SH-SY5Y (cell line): ENCODE measurements around the gene NFILZ.

ENCODE experiments used
- GATA2 ChIP-seq: IDR thresholded peaks from 2 replicates; pipeline ENCODE4 v1.6.1; 2011; ENCODE audit warnings: mild to moderate bottlenecking, low read depth, low read length
- GATA3 ChIP-seq: IDR thresholded peaks from 2 replicates; pipeline ENCODE4 v1.6.1; 2011; ENCODE audit warnings: low read depth, mild to moderate bottlenecking, low read length, moderate library complexity

Gene NFILZ

DNA sequence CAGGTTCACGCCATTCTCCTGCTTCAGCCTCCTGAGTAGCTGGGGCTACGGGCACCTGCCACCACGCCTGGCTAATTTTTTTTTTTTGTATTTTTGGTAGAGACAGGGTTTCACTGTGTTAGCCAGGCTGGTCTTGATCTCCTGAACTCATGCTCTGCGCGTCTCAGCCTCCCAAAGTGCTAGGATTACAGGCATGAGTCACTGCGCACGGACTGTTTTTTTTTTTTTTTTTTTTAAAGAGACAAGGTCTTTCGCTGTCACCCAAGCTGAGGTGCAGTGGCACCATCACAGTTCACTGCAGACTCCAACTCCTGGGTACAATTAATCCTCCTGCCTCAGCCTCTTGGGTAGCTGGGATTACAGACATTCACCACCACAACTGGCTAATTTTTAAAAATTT, 11.7 kb upstream of the NFILZ start:
- TF ChIP-seq GATA2 (no peak), GATA3 (no peak)

GRCh38 chr19:8626842-8627241, 3.6 kb upstream of the NFILZ start:
- TF ChIP-seq GATA3 (no peak), GATA2 (no peak)

DNA sequence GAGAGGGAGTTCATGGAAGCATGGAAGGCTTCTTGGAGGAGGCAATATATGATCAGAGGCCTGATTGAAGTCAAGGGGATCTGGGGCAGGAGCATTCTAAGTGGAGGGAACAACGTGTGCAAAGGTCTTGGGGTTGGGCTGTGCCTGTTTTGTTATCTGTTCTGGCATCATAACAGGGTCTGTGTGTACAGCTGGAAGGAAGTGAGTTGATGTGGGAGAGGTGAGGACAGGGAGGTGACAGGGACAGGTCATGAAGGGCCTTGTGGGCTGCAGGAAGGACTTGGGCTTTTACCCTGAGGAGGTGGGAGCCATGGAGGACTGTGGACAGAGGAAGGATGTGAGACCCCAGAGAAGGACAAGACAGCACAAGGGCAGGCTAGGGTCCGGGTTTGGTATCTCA, 1.2 kb upstream of the NFILZ start:
- TF ChIP-seq GATA3: no peak
- TF ChIP-seq GATA2: no peak

DNA sequence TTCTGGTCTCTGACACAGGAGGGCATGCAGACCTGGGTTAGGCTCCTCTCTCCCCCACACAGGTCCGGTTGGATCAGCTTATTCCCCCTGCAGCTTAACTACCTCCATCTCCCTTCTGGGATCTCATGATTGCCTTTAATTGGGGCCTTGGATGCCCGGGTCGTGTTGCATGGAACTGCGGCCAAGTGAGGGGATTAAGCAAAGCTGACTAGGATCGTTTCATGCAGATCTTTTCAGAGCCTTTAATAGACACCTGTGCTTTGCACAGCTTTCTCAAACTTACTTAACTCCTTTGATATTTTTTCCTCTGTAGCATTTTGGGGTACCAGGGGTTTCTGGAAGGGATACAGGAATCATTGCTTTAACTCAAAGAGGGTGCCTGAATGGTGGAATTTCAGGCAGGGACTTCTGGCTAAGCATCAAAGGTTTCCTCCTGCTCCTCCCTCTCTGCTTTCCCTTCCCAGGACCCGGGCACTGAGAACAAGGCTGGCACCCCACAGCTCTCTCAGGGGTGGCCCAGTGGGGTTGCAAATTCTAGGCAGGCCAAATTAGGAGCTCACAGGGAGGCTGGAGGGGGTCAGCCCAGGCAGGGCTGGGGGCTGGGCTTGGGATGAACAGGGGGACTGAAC, 477 bp downstream of the NFILZ start:
- TF ChIP-seq GATA2 (no peak), GATA3 (no peak)

DNA sequence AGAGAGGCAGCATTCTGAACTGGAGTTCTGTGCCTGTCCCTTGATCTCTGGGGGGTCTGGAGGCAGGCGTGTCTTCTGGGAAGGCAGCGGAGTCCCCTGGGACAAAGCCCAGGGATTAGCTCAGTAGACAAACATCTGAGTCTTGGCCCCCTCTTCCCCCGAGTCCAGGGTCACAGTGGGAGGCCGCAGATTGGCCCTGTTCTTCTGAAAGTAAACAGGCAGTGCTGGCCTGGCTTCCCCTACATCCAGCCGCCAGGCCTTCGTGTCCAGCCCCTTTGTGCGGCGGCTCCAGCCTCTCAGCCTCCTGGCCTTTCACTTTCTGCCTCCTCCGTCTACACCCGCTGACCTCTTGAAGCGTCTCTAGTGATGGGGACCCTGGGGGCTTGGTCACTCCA, 989 bp downstream of the NFILZ start:
- TF ChIP-seq GATA3 (no peak), GATA2 (no peak)

DNA sequence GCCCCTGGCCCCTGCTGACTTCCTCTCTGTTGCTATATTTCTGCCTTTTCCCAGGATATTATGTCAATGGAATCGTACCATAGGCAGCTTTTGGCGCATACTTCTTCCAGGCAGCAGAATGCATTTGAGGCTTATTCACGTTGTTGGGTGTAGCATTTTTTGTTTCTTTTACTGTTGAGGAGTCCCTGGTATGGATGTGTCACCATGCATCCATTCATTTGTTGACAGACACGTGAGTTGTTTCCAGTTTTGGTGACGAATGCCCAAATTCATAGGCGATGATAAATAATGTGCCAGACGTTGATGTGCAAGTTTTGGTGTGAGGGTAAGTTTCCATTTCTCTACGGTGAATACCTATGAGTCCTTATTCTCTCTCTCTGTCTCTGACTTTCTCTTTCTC, 5.0 kb downstream of the NFILZ start:
- TF ChIP-seq GATA2: no peak
- TF ChIP-seq GATA3: no peak

GRCh38 chr19:8638078-8638619, 7.7 kb downstream of the NFILZ start:
- TF ChIP-seq GATA3 (no peak), GATA2 (no peak)

DNA sequence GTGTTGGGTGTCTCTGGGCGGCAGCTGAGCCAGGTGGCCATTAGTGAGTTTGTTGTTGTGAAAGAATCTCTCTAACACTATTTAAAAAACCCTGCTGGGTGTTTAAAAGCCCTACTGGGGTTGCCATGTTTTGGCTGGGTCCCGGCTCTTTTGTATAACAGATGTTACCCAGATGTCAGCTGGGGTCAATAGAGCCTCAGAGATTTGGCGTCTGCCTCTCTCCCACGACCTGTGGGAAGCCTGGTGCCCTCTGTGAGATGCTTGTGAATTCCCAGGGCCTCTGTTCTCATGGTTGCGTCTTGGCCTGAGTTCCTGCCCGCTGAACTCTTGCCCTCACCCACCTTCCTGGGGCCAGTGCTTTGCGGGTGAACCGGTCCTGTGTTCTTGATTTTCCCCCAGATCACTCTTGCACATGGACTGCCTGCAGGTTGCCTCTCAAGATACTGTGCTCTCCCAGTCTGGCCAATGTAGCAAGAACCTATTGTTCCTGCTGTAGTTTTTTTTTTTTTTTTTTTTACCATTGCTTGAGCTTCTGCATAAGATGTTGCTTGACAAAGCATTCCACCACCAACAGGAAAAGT, 9.5 kb downstream of the NFILZ start:
- no peak for TF ChIP-seq GATA3
- TF ChIP-seq GATA2: no peak

DNA sequence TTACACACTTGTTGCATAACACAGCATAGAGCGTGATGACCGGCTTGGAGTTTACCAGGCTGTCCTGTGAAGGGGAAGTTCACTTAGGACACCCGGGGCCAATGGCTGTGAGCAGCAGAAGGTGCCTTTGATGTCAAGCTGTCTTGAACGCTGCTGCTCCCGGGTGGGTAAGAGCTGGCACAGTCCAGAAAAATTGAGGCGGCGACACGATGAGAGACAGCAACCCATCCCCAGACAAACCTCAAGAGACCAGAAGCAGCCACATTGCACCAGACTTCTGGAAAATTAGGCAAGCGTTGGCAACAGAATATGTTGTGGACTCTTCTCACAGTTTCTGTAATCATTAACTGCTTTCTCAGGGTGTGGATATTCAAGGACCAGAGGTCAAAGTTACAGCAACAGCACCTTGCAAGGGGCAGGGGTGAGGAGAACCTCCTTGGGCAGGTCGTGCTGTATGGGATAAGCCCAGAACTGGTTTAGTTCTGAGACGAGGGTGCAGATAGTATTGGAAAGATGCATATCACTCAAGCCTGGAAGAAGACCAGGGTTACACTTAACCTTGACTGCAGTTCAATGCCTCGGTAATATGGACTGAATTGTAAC, 10.1 kb downstream of the NFILZ start:
- TF ChIP-seq GATA2 (no peak), GATA3 (no peak)

DNA sequence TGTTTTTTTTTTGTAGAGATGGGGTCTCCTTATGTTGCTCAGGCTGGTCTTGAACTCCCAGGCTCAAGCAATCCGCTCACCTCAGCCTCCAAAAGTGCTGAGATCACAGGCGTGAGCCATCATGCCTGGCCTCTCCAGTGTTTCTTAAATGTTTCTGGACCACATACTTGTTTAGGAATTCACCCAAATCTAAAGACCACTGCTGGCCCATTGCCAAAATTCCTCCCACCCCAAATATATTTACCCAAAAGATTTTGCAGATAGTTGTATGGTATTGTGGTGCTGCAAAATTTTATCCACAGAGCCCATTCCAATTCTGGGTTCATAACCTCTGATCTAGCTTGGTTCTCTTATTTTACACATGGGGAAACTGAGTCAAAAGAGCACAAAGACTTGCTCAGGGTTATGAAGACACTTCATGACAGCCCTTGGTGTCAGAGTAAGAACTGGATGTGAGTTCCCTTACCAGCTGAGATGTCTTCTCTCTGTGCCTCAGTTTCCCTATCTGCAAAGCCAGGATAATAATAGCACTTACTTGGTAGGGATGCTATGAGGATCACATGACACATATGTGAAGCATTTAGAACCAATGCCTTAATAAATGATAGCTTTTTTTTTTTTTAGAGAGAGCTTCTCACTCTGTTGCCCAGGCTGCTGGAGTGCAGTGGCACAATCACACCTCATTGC, 10.9 kb downstream of the NFILZ start:
- TF ChIP-seq GATA2: no peak
- no peak for TF ChIP-seq GATA3

GRCh38 chr19:8641908-8642547, 11.6 kb downstream of the NFILZ start:
- TF ChIP-seq GATA3 (no peak), GATA2 (no peak)

DNA sequence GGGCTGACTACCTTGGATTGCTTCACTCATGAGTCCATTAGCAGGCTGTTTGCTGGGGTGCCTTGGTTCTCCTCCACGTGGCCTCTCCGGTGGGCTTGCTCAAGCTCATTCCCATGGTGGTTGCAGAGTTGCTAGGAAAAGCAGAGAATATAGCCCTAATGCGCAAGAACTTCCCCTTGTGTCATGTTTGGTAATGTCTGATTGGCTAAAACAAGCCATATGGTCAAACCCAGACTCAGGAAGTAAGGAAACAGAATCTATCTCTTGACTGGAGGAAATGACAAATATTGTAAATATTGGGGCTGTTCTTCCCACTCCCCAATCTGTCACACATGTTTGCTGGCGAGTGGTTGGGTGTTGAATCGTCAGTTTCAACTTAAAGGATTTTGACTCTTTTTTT, 12.1 kb downstream of the NFILZ start:
- TF ChIP-seq GATA2: no peak
- no peak for TF ChIP-seq GATA3

DNA sequence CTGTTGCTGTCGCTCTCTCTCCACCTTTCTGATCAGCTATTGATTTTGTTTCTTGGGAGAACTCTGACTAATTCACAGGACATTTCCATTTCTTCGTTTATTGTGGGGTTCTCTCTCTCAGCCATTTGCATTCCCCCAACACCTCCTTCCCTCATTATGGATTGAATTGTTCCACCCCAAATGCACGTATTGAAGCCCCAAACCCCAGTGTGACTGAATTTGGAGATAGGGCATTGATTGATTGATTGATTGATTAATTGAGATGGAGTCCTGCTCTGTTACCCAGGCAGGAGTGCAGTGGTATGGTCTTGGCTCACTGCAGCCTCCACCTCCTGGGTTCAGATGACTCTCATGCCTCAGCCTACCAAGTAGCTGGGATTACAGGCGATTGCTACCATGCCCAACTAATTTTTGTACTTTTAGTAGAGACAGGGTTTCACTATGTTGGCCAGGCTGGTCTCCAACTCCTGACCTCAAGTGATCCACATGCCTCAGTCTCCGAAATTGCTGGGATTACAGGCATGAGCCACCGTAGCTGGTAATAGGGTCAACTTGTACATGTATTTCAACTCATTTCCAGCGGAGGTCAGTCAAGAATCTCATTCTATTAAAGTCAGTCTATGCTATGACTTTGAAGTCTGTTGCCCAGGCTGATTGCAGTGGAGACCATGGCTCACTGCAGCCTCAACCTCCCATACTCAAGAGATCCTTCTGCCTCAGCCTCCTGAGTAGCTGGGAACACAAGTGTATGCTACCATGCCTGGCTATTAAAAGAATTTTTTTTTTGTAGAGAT, 13.6 kb downstream of the NFILZ start:
- TF ChIP-seq GATA3 (no peak), GATA2 (no peak)

DNA sequence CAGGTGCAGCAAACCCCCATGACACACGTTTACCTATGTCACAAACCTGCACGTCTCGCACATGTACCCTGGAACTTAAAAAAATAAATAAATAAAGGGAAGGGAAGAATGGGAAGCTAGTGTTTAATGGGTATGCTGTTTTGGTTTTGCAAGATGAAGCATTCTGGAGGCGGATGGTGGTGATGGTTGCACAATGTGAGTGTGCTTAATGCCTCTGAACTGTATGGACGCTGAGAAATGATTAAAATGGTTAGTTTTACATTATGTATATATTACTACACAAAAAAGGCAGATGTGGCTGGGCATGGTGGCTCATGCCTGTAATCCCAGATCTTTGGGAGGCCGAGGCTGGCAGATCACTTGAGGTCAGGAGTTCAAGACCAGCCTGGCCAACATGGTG, 17.8 kb downstream of the NFILZ start:
- no peak for TF ChIP-seq GATA2
- TF ChIP-seq GATA3: no peak
